DMS53 (cell line): ENCODE results near the gene TFAP2A.

ENCODE experiments used
- DNase-seq: peaks from one replicate; lab custom pipeline; 2025; lab: John Stamatoyannopoulos, UW

Gene TFAP2A

GRCh38 chr6:10382728-10383330 is 32.0 kb downstream of the TFAP2A start:
- DNase-seq: no peak

GRCh38 chr6:10382322-10382721 is 32.6 kb downstream of the TFAP2A start:
- DNase-seq: no peak

- DNase-seq: no peak
These were observed 33.1 kb downstream of the TFAP2A start for GRCh38 chr6:10381830-10382208.

- no peak for DNase-seq
These were observed 33.6 kb downstream of the TFAP2A start for GRCh38 chr6:10381133-10381829.

- no peak for DNase-seq
These were observed 39.4 kb downstream of the TFAP2A start for GRCh38 chr6:10375391-10375969.

- DNase-seq: no peak
These were observed 41.1 kb downstream of the TFAP2A start for GRCh38 chr6:10373642-10374359.

- DNase-seq: peak; percentile 15
These were observed 45.0 kb downstream of the TFAP2A start for GRCh38 chr6:10369896-10370295.

- no peak for DNase-seq
These were observed 46.0 kb downstream of the TFAP2A start for GRCh38 chr6:10368861-10369260.

- no peak for DNase-seq
These were observed 51.0 kb downstream of the TFAP2A start for GRCh38 chr6:10363911-10364310.

- no peak for DNase-seq
These were observed 52.6 kb downstream of the TFAP2A start for GRCh38 chr6:10362300-10362699.

GRCh38 chr6:10361428-10361827 is 53.4 kb downstream of the TFAP2A start:
- no peak for DNase-seq

GRCh38 chr6:10359581-10359980 is 55.3 kb downstream of the TFAP2A start:
- DNase-seq: no peak

GRCh38 chr6:10355115-10355702 is 59.7 kb downstream of the TFAP2A start:
- no peak for DNase-seq

- no peak for DNase-seq
These were observed 63.1 kb downstream of the TFAP2A start for GRCh38 chr6:10351791-10352190.

- no peak for DNase-seq
These were observed 64.2 kb downstream of the TFAP2A start for GRCh38 chr6:10350720-10351119.

- no peak for DNase-seq
These were observed 67.1 kb downstream of the TFAP2A start for GRCh38 chr6:10347561-10348327.
